Measurements from ENCODE around the gene CPPED1. TPM values are rescaled to one million over a fixed set of nuclear protein-coding genes. Genes with fewer than 3 reads are reported as not detected.
"Not testable (repeated sequence)": the region's sequence is repeated elsewhere in the genome, so short reads cannot be mapped to it uniquely, and the experiment has no call there.

The CPPED1 gene
- total RNA-seq, 1 donor from 2014 or later, result 15.2 TPM

DNA sequence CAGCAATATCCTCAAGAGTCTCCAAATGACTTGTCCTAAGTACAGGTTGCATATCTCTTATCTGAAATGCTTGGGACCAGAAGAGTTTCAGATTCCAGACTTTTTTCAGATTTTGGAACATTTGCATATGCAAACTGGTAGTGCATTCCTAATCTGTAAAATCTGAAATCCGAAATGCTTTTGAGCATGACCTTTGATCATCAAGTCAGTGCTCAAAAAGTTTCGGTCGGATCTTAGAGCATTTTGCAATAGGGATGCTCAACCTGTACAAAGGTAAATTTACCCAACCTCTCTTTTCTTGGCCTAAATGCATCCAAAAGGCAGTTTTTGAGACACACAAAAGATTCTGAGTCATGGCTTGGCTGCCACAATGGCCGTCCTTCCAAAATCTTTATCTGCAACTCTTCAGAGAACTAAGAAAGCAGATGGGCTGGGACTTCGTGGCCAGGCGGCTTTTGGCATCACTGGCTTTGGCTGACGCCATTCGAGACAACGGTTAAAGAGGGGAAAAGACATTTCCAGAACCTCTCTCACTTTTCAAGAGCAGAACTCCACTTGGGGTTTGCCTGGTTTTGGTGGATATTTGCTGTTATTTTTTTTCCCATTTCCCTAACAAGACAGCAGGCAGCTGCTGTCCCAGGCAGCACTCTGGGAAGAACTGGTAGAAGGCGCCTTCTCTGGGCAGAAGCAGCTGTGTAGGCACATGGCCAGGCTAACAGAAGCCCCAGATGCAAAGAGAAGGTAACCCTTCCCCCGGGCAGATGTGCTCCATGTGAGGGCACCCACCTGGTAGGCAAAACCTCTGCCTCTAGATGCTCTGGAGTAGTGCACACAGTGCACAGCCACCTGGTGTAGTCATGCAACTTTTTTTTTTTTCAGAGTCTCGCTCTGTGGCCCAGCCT lies 8.9 kb downstream of the CPPED1 start:
- H3K27ac Mint-ChIP-seq, result no peak overlapping the region
- H3K4me3 Mint-ChIP-seq, result no peak overlapping the region
- H3K36me3 Mint-ChIP-seq, result no peaks in the 10 kb centered on the region
- TF ChIP-seq, protein P1, sequence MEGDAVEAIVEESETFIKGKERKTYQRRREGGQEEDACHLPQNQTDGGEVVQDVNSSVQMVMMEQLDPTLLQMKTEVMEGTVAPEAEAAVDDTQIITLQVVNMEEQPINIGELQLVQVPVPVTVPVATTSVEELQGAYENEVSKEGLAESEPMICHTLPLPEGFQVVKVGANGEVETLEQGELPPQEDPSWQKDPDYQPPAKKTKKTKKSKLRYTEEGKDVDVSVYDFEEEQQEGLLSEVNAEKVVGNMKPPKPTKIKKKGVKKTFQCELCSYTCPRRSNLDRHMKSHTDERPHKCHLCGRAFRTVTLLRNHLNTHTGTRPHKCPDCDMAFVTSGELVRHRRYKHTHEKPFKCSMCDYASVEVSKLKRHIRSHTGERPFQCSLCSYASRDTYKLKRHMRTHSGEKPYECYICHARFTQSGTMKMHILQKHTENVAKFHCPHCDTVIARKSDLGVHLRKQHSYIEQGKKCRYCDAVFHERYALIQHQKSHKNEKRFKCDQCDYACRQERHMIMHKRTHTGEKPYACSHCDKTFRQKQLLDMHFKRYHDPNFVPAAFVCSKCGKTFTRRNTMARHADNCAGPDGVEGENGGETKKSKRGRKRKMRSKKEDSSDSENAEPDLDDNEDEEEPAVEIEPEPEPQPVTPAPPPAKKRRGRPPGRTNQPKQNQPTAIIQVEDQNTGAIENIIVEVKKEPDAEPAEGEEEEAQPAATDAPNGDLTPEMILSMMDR (conservative IDR thresholded peaks at IDR 0.05), result no peak
- H3K9me3 Mint-ChIP-seq, result peaks cover 4% of the 10 kb centered on the region
- H3K27me3 Mint-ChIP-seq, result no peaks in the 10 kb centered on the region
- H3K4me1 Mint-ChIP-seq (ENCODE audit: unreplicated experiment), result peaks cover 4% of the 10 kb centered on the region
- DNase-seq (ENCODE audit: extremely low spot score, unreplicated experiment), result no peak

DNA sequence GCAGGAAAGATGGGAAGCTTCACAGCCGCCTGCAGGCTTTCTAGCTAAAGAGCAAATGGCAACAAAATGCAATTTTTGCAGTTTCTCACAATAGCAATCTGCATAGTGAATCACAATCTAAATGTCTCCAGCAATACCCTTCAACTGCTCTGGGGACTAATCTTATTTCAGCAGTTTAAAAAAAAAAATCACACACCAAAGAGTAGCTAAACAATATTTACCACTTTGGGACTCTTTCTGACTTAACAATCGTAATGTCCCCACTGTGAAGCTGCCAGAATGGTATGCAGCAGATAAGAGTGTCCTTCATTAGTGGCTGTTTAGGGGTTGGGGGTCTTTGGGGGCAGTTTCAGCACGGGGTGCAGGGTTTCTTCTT lies 9.8 kb downstream of the CPPED1 start:
- no peak overlapping the region for H3K27ac Mint-ChIP-seq
- peaks cover 4% of the 10 kb centered on the region for H3K9me3 Mint-ChIP-seq
- H3K4me3 Mint-ChIP-seq, result no peak overlapping the region
- DNase-seq (ENCODE audit: extremely low spot score, unreplicated experiment), result no peak
- TF ChIP-seq, protein P1 (conservative IDR thresholded peaks at IDR 0.05), result no peak
- peaks cover 3% of the 10 kb centered on the region for H3K4me1 Mint-ChIP-seq (ENCODE audit: unreplicated experiment)
- no peaks in the 10 kb centered on the region for H3K27me3 Mint-ChIP-seq
- H3K36me3 Mint-ChIP-seq, result no peaks in the 10 kb centered on the region

DNA sequence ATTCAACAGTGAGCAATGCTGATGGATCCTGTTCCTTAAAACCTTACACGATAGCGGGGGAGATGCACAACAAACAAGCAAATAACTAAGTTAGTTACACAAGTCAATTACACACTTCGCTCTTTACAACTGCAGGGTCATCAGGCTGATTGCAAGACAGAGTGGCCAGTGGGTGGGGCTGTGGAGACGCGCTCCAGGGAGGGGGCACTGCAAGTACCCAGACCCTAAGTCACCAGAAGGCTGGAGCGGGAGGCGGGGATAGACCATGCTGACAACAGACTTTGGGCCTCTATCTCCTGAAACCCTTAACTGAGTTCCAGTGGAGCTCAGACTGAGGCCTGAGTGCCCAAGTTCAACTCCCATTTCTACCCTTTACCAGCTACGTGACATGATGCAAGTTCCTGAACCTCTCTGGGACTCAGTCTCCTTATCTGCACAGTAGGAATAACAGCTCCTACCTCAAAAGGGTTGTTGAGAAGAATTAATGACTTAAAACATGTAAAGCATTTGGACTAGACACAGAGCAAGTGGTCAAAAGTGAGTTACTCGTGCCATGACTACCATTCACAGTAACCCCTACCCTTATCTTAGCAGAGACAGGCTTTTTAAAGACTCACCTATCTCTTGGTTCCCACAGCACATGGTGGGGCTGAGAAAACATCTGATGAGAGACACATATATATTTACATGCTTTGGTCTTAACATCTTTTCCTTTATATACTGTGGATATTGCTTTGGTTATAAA lies 10.4 kb downstream of the CPPED1 start:
- TF ChIP-seq, protein P1 (conservative IDR thresholded peaks at IDR 0.05), result no peak
- Mint-ChIP-seq H3K27me3 (no peaks in the 10 kb centered on the region), H3K4me1 (ENCODE audit: unreplicated experiment) (no peaks in the 10 kb centered on the region), H3K9me3 (peaks cover 4% of the 10 kb centered on the region), H3K4me3 (no peak overlapping the region), H3K36me3 (no peaks in the 10 kb centered on the region), H3K27ac (no peak overlapping the region)
- DNase-seq (ENCODE audit: extremely low spot score, unreplicated experiment), result no peak

DNA sequence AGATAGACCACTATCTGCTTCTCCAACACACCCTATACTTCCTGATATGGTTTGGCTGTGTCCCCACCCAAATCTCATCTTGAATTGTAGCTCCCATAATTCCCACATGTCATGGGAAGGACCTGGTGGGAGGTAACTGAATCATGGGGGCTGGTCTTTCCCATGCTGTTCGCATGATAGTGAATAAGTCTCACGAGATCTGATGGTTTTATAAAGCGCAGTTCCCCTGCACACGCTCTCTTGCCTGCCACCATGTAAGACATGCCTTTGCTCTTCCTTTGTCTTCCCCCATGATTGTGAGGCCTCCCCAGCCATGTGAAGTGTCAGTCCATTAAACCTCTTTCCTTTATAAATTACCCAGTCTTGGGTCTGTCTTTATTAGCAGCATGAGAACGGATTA lies 11.2 kb downstream of the CPPED1 start:
- not testable (repeated sequence) for H3K36me3 Mint-ChIP-seq, H3K9me3 Mint-ChIP-seq, H3K27ac Mint-ChIP-seq

DNA sequence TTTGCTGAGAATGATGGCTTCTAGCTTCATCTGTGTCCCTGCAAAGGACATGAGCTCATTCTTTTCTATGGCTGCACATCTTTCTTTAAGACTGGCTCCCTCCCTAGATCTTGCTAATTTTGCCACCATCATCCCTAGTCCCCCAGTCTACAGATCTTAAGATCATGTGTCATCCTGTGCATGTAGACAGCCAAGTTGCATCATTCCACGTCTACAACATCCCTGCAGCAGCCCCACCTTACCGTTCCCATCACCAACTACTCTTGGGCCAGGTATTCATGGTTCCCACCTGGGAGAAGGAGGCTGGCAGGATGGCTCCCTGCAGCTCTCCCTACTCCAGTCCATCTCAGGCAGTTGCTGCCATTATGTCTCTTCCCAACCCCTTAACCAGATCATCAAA lies 12.3 kb downstream of the CPPED1 start:
- H3K27ac Mint-ChIP-seq, result no peak overlapping the region
- TF ChIP-seq, protein P1 (conservative IDR thresholded peaks at IDR 0.05), result no peak
- peaks cover 4% of the 10 kb centered on the region for H3K9me3 Mint-ChIP-seq
- no peaks in the 10 kb centered on the region for H3K4me1 Mint-ChIP-seq (ENCODE audit: unreplicated experiment)
- DNase-seq (ENCODE audit: extremely low spot score, unreplicated experiment), result no peak
- no peak overlapping the region for H3K4me3 Mint-ChIP-seq
- no peaks in the 10 kb centered on the region for H3K36me3 Mint-ChIP-seq
- no peaks in the 10 kb centered on the region for H3K27me3 Mint-ChIP-seq

More for the DNA sequence above, 11.2 kb downstream of the CPPED1 start:
- H3K4me1 Mint-ChIP-seq (ENCODE audit: unreplicated experiment); H3K27me3 Mint-ChIP-seq; H3K4me3 Mint-ChIP-seq; DNase-seq (ENCODE audit: extremely low spot score, unreplicated experiment): not testable (repeated sequence)

DNA sequence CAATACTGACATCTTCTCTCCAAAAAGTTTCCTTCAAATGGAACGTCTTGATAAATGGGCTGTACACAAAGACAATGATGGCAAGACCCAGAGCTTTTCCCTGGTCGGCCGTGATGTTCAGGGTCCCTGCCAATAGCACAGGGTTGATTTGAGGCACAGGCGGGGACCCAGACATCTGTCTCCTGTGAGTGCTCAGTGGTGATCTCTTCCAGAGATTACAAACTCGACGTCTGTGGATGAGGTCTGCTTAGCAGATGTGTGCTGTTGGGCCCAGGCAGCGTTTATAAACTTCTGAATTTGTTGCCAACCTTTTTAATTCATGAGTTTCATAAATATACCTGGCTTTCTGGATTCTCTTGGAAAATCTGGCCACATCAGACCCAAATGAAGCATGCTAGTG lies 14.9 kb downstream of the CPPED1 start:
- TF ChIP-seq, protein P1 (conservative IDR thresholded peaks at IDR 0.05), result no peak
- Mint-ChIP-seq H3K27me3 (no peaks in the 10 kb centered on the region), H3K9me3 (peaks cover 4% of the 10 kb centered on the region), H3K4me1 (ENCODE audit: unreplicated experiment) (no peaks in the 10 kb centered on the region), H3K36me3 (no peaks in the 10 kb centered on the region), H3K27ac (no peak overlapping the region), H3K4me3 (no peak overlapping the region)
- no peak for DNase-seq (ENCODE audit: extremely low spot score, unreplicated experiment)
